22Rv1 (cell line): Measurements from ENCODE around the gene SLX4IP.

Experiments used
- ZFX ChIP-seq: fragments of 450-650 bp; IDR thresholded peaks from 2 replicates; pipeline ENCODE4 v1.6.1; 2017; ENCODE audit warnings: antibody characterized with exemption, borderline replicate concordance
- TF ChIP-seq, protein P1 (sequence below): fragments of 450-650 bp; IDR thresholded peaks from 2 replicates; pipeline ENCODE4 v1.5.1; 2017; ENCODE audit warnings: mild to moderate bottlenecking

DNA sequence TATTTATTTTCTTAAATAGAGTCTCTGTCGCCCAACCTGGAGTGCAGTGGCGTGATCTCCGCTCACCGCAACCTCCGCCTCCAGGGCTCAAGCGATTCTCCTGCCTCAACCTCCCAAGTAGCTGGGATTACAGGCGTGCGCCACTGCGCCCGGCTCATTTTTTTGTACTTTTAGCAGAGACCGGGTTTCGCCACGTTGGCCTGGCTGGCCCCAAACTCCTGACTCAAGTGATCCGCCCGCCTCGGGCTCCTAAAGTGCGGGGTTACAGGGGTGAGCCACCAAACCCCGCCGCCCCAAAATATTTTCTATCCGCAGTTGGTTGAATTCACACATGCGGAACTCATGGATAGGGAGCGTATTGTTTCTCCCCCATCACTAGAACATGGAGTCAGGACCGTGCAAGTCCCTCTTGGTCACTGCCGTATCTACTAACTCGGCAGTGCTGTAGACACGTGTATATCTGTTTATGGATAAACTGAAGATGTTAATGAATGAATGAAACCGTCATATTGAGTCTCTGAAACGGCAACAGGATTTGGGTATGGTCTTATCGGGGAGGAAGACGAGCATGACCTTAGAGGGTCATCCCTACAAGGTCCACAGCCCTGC is 2.0 kb upstream of the SLX4IP start:
- TF ChIP-seq, protein P1, sequence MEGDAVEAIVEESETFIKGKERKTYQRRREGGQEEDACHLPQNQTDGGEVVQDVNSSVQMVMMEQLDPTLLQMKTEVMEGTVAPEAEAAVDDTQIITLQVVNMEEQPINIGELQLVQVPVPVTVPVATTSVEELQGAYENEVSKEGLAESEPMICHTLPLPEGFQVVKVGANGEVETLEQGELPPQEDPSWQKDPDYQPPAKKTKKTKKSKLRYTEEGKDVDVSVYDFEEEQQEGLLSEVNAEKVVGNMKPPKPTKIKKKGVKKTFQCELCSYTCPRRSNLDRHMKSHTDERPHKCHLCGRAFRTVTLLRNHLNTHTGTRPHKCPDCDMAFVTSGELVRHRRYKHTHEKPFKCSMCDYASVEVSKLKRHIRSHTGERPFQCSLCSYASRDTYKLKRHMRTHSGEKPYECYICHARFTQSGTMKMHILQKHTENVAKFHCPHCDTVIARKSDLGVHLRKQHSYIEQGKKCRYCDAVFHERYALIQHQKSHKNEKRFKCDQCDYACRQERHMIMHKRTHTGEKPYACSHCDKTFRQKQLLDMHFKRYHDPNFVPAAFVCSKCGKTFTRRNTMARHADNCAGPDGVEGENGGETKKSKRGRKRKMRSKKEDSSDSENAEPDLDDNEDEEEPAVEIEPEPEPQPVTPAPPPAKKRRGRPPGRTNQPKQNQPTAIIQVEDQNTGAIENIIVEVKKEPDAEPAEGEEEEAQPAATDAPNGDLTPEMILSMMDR: no peak
- no peak for TF ChIP-seq ZFX
